Type B pancreatic cell (in vitro differentiated cells): ENCODE results near the gene NFASC. TPM values are rescaled to one million over a fixed set of nuclear protein-coding genes. Genes with fewer than 3 reads are reported as not detected.

ENCODE experiments used
- DNase-seq: peaks from one replicate; pipeline ENCODE4 v3.0.0; 2021; ENCODE audit warnings: mixed read lengths; ENCODE audit not compliant: unreplicated experiment; ENCODE audit errors: extremely low spot score
- H3K27ac Mint-ChIP-seq: 2 replicates; pipeline ENCODE4 v1.8.0; 2021; ENCODE audit warnings: mild to moderate bottlenecking, mixed read lengths
- H3K27me3 Mint-ChIP-seq: 2 replicates; pipeline ENCODE4 v1.8.0; 2021; ENCODE audit warnings: mixed read lengths
- H3K36me3 Mint-ChIP-seq: 2 replicates; pipeline ENCODE4 v1.8.0; 2021; ENCODE audit warnings: mixed read lengths
- H3K4me1 Mint-ChIP-seq: one replicate; pipeline ENCODE4 v1.8.0; 2021; ENCODE audit warnings: mixed read lengths; ENCODE audit not compliant: unreplicated experiment
- H3K4me3 Mint-ChIP-seq: 2 replicates; pipeline ENCODE4 v1.8.0; 2021; ENCODE audit warnings: mild to moderate bottlenecking, mixed read lengths
- H3K9me3 Mint-ChIP-seq: 2 replicates; pipeline ENCODE4 v1.8.0; 2021; ENCODE audit warnings: mixed read lengths
- CTCF ChIP-seq: fragments of 200-600 bp; sonication (generic); conservative IDR thresholded peaks from 2 replicates; pipeline ENCODE4 v1.5.0; 2021; ENCODE audit warnings: antibody characterized with exemption, mild to moderate bottlenecking
- total RNA-seq: library from RNA; stranded (reverse); gene quantifications from 2 replicates; pipeline ENCODE4 v1.2.1, GENCODE V29; 2021; ENCODE audit warnings: low replicate concordance

The NFASC gene
- total RNA-seq, 1 donor from 2014 or later: 16.4 TPM

- H3K4me3 Mint-ChIP-seq: no peak overlapping the region
These were observed 12.3 kb upstream of the NFASC start for GRCh38 chr1:204858363-204858821.

GRCh38 chr1:204859861-204860267 is 10.8 kb upstream of the NFASC start:
- TF ChIP-seq CTCF: no peak
- DNase-seq: no peak
- H3K27me3 Mint-ChIP-seq: peaks cover 47% of the 10 kb centered on the region
- no peaks in the 10 kb centered on the region for H3K36me3 Mint-ChIP-seq
- H3K4me3 Mint-ChIP-seq: no peak overlapping the region
- H3K9me3 Mint-ChIP-seq: no peaks in the 10 kb centered on the region
- no peaks in the 10 kb centered on the region for H3K4me1 Mint-ChIP-seq
- no peak overlapping the region for H3K27ac Mint-ChIP-seq

More at GRCh38 chr1:204858363-204858821, 12.3 kb upstream of the NFASC start:
- no peaks in the 10 kb centered on the region for H3K4me1 Mint-ChIP-seq
- no peaks in the 10 kb centered on the region for H3K9me3 Mint-ChIP-seq
- DNase-seq: no peak
- H3K36me3 Mint-ChIP-seq: no peaks in the 10 kb centered on the region
- TF ChIP-seq CTCF: no peak
- H3K27ac Mint-ChIP-seq: no peak overlapping the region
- H3K27me3 Mint-ChIP-seq: peaks cover 44% of the 10 kb centered on the region

- peaks cover 37% of the 10 kb centered on the region for H3K27me3 Mint-ChIP-seq
These were observed 7.6 kb upstream of the NFASC start for GRCh38 chr1:204863024-204863423.

GRCh38 chr1:204863730-204864129 is 6.9 kb upstream of the NFASC start:
- no peak for DNase-seq
- Mint-ChIP-seq H3K9me3 (no peaks in the 10 kb centered on the region), H3K27me3 (peaks cover 39% of the 10 kb centered on the region), H3K4me3 (no peak overlapping the region), H3K36me3 (no peaks in the 10 kb centered on the region), H3K4me1 (no peaks in the 10 kb centered on the region), H3K27ac (no peak overlapping the region)
- TF ChIP-seq CTCF: no peak

More at GRCh38 chr1:204863024-204863423, 7.6 kb upstream of the NFASC start:
- Mint-ChIP-seq H3K36me3 (no peaks in the 10 kb centered on the region), H3K9me3 (no peaks in the 10 kb centered on the region), H3K4me1 (no peaks in the 10 kb centered on the region), H3K27ac (no peak overlapping the region), H3K4me3 (no peak overlapping the region)
- TF ChIP-seq CTCF: no peak
- DNase-seq: no peak

- Mint-ChIP-seq H3K36me3 (no peaks in the 10 kb centered on the region), H3K4me3 (no peak overlapping the region), H3K4me1 (no peaks in the 10 kb centered on the region), H3K9me3 (no peaks in the 10 kb centered on the region), H3K27me3 (peaks cover 45% of the 10 kb centered on the region), H3K27ac (no peak overlapping the region)
- no peak for TF ChIP-seq CTCF
- no peak for DNase-seq
These were observed 4.5 kb upstream of the NFASC start for GRCh38 chr1:204866051-204866596.
